GM19351 (cell line): Measurements from ENCODE around the gene CRACR2B.

Source experiments
- ATAC-seq: cut with Tn5 transposase; IDR thresholded peaks from one replicate; pipeline ENCODE4 v1.9.1; 2021; ENCODE audit warnings: mild to moderate bottlenecking, moderate library complexity; ENCODE audit not compliant: unreplicated experiment

Gene CRACR2B

GRCh38 chr11:837189-837989 is 9.7 kb downstream of the CRACR2B start:
- ATAC-seq = no peak

- ATAC-seq = no peak
Observed at GRCh38 chr11:837990-838307, 10.2 kb downstream of the CRACR2B start.

DNA sequence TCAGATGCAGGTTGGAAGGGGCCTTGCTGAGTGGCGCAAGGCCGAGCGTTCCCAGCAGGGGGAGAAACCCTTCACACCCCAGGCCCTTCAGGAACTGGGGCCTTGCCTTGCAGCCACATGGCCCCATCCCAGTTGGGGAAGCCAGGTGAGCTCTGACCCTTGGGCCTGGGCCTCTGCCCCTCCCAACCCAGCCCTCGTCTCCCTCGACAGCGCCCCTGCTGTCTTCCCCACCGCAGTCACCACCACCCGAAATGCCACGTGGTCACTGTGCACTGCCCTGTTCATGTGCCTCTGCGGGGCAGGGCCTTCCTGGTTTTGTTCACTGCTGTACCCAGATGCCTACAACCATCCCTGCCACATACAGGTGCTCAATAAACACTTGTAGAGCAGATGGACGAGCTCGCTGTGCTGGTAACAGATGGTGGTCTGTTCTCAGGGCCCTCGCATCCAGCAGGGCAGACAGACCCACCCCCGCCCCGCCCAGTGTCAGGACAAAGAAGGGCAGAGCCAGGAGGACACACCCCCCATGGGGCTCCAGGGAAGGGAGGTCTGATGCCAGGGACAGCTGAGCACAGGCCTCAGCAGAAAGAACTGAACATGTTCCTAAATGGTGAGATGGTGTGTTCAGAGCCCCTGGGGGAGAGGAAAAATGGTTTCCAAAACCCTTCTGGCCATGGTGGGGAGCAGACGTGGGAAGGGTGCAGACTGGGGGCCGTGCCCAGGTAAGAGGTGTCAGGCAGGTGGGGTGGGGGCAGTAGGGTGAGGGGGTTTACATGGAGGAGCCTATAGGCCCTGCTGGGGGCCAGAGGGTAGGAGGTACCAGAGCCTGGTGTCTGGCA is 10.9 kb downstream of the CRACR2B start:
- no peak for ATAC-seq

DNA sequence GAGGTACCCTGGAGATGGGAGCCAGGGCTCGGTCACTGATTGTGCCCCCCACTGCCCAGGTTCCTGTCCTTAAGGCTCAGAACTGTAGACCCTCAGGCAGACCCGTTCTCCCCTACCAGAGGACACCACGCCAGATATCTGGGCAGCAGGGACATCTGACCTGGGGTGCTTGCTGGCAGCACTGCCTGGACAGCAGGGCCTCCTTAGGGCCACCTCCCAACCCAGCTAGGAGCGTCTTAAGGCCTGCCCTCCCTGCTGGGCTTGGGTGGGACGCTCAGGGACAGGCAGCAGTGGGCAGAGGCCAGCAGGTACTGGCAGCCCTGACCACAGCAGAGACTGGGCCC is 11.5 kb downstream of the CRACR2B start:
- no peak for ATAC-seq

GRCh38 chr11:839875-840617 is 12.3 kb downstream of the CRACR2B start:
- no peak for ATAC-seq

DNA sequence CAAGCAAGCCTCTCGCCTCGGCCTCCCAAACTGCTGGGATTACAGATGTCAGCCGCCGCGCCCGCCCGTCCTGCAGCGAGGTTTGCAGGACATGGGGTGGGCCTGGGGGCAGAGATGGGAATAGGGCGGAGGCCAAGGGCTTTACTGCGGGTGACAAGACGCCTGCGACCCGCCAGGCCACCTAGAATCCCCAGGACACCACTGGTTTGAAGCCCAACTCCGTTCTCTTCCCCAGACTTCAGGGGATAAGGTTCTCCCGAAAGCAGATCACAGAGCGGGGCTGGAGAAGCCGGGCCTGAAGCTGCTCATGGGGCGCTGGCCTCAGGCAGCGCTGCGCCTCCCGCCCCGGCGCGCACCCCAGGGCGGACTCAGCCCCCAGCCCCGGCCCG is 14.3 kb downstream of the CRACR2B start:
- ATAC-seq = peak; percentile 36

DNA sequence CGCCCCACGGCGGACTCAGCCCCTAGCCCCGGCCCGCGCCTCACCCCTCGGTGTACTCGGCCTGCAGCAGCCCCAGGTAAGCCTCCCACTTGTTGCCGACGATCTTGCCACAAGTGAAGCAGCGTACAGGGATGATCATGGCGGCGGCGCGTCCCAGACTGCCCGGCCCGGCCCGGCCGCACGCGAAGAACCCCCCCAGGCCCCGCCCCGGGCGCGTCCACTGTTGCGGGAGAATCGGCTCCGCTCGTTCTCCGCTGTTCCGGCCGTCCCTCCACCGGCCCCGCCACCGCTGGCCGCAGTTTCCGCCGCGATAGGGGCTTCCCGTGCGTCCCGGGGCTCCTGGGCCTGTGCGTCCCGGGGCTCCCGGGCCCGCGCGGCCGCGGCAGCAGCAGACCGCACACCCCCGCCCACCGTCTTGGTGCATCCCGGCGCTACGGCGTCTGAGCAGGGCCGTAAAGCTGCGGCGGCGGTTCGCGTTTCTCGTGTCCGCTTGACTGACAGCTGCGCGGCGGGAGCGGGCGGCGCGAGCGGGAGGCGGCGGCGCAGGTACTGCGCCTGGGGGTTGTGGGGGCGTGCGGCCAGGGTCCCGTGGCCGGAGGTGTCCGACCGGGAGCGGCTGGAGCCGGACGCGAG is 14.8 kb downstream of the CRACR2B start, which contains the start of the genes POLR2L and TSPAN4:
TSS of gene POLR2L (minus strand) at position 160 of the 633 bp plus-strand sequence. CDS start at position 139, 21 bp downstream.
TSS of gene TSPAN4 (plus strand) at position 483 of the 633 bp plus-strand sequence. CDS start 7,453 bp downstream, outside the sequence.
- peak; percentile 68 for ATAC-seq

- peak; percentile 8 for ATAC-seq
Observed at GRCh38 chr11:843086-843734, 15.5 kb downstream of the CRACR2B start.

DNA sequence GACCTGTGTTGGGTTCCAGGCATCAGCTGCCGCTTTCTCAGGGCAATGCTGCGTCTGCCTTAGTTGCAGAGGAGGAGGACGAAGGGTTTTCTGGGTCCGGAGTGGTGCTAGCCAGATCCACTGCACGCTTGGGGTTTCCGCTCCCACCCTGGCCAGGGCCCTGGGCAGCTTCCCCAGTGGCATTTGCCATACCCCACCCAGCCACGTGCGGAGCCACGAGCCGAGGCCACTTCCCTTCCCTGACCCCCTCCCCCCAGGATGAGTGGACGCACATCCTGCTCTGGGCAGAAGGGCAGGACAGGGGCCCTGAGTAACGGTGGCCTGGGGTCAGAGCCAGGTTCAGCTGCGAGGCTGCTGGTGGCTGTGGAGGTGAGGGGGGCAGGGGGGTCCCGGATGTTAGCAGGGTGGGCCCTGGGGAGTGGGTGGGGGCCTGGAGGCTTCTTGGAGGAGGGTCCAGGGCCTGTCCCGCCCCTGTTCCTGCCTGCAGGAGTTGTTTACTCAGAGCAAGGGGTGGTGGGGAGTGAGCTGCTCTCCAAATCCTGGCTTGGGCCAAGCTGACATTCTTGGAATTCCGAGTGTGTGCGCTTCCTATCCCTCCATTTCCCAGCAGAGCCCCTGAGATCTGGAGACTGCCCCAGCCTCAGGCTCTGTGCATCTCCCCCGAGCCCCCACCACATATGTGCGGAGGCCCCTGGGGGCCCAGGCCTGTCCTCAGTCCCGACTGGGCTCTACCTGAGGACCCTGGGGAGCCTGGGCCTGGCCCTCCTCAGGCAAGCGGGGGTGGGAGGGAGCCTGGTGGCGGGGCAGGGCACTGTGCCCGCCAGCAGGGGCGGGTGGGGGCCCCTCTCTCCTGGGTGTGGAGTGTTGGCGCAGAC is 16.3 kb downstream of the CRACR2B start:
- ATAC-seq = no peak

GRCh38 chr11:844693-845644 is 17.2 kb downstream of the CRACR2B start:
- no peak for ATAC-seq

DNA sequence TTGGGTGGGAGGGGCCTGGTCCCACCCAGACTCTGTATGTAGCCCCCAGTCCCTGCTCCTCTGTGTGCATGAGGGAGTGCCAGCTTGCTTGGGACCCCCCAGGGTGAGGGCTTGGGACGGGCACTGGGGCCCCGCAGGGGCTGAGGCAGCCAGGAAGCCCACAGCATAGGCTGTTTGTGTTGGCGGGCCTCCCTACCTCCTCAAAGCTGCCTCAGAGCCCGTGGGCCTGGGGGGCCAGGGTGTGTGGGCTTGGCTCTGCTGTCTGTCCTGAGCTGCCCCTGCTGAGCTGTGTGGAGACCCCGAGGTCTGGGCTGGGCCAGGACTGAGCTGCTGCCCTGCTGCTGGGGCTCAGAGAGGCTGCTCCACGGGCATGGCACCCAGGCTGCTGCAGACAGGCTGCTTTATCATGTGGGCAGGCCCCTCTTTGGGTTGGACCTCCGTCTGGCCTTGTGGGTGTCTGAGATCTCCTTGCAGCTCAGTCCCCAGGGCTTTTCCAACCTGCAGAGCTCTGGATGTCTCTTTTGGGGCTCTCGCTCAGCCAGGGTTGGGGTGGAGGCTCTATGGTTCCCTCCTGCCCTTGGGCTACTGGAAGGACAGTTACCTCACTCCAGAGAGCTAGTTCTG is 18.3 kb downstream of the CRACR2B start:
- ATAC-seq = no peak

DNA sequence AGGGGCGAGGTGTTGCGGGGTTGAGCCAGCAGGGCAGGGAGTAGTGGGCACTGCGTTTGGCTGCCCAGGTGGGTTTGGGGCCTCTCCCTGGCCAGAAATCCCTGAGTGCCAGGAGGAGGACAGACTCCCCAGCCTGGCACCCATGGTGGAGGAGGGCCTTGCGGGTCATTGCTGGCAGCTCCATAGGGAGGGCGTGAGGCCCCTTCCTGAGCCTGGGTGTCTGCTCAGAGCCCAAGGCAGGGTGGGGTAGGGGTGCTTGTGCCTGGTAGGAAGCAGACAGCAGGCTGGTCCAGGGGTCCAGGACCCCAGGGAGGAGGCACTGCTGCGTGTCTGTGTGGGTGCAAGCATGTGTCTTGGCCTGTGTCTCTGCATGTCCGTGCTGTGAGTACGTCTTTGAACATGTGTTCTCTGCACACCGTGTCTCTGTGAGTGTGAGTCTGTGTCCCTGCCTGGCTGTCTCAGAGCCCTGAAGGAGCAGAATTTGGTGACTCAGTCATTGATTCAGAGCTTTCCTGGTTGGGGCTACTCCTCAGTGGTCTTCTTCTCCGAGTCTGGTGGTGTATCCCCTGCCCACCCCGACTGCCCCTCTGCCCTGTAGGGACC is 18.9 kb downstream of the CRACR2B start:
- no peak for ATAC-seq

GRCh38 chr11:847876-848275 is 20.2 kb downstream of the CRACR2B start:
- no peak for ATAC-seq

DNA sequence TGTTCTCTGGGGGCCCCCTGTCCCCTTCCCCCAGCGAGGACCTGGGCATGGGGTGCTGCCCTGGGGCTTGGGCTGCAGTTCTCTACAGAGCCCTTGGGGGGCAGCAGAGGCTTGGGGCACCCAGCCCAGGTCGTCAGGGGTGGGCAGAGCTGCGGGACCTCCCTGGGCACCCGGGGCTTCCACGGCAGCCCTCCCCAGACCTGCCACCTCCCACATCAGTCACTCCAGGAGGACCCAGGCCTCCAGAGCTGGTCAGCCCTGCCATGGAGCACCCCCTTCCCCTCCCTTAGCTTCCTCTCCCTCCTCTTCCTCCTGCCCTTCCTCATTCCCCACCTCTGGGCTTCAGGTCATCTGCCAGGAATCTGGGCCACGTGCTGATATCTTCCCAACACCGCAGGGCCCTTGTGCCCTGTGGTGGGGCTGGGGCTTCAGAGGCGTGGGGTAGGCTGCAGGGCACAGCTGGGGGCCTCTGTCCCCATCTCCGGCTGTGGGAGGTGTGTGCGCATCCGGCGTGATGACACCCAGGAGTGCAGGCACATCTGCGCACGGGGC is 20.7 kb downstream of the CRACR2B start:
- peak; percentile 49 for ATAC-seq

DNA sequence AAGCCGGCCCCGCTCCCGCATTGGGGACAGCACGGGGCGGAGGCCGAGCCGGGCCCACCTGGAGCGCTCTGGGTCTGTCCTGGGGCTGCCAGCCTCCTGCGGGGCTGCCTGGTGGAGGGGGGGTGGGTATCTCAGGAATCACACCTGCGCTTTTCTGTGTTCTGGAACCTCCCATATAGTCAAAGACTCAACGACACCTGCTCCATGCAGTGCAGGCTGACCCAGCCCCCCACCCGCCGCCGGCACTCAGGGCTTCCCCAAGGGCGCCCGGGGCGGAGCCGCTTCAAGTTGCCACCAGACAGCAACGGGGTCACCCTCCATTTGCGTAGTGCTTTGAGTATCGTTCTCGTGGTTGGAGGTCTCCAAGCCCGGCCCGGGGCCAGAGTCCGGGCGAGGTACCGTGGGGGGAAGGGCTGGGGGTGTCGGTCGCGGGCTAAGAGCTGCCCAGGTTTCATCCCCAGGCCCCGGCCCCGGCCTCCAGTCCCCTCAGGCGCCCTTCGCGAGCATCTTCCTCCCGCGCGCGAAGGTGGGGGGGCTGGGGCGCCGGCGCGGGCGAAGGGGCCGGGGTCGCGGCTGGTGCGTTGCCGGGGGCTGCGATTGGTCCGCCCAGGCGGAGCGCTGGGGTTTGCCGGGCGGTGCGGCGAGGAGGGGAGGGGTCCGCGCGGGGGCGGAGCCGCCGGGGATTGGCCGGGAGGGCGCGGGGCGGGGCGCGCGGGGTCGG is 21.5 kb downstream of the CRACR2B start:
- ATAC-seq = no peak

DNA sequence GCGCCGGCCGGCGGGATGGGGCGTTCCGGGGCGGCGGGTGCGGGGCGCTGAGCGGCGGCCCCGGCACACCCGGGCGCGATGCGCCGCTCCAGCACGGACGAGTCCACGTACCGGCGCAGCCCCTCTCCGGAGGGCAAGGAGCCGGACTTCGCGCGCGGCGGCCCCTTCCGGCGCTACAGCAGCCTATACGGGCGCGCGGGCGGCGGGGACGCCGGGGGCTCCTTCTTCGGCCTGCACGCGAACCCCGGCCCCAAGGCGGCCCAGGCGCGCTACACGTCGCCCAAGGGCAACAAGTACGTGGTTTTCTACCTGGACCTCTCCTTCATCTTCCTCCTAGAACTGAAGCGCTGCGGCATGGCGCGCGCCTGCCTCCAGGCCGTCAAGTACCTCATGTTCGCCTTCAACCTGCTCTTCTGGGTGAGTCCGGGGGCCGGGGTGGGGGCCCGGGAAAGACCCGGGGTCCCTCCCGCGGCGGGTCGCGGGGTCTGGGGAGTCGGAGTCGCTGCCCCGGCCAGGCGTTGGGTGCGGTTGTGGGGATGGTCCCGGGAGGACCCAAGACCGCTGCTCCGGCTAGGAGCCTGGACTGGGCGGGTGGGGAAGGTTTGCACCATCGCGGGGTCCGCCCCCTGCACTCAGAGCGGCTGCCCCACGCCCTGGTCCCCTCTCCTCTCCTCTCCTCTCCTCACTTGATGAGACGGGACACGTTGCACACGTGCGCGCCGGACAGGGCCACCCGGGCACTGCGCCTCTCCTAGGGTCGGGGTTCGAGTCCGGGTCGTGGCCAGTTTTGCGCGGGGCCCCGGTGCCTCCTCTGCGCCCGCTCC is 22.4 kb downstream of the CRACR2B start:
- no peak for ATAC-seq
